ENCODE data around the gene UBE3D.

The UBE3D gene

DNA sequence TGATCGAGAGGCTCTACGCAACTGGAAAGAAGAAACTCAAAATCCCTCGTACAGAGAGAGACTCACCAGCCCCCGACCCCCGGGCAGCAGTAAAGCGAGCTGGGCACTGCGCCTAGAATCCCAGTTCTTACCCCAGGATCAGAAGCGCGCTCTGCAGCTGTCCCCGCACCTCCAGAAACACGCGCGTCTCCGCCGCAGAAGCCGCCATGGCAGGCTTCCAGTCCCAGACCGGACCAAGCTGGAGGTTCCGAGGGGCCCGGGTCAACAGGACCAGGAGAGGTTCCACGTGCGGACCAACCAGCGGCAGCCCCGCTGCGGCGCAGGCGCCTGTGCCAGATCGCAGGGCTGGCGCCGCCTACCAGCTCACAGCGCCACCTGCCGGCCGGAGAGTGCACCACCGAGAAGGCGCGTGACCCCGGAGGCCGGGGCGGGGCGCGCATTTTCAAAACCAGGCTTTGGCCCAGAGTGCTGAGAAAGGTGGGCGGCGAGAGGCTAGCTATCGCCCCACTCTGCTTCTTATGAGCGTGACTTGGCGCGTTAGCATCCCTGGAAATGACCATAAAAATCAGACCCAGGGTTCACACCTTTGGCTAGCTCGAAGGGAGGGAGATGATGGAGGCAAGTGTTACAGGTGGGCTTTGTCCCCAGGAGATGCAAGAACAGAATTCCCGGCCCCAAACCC is at the start of gene UBE3D:
TSS of gene UBE3D (minus strand) at position 331 of the 682 bp plus-strand sequence. CDS start at position 208, 123 bp downstream.
- DNase-seq (ENCODE audit: low read depth), result peak; percentile 98

DNA sequence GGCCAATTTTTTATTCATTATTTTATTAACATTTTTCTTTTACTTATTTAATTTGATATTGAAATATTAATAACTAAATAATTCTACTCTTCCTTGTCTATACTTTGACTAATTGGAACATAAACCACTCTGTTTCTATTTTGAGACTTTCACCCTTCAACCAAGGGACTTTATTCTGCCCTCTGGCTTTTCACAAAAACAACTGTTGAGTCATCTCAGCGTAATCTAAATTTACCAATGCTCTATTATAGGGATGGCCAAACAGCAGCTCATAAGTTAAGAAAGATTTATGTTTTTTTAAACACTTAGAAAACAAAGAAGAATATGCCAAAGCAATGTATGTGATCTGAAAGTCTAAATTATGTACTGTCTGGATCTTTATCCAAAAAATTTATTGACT is 48.5 kb upstream of the UBE3D start:
- no peak for DNase-seq (ENCODE audit: low read depth)

- DNase-seq (ENCODE audit: low read depth), result no peak
Measured at GRCh38 chr6:83113258-83113657, 47.6 kb upstream of the UBE3D start.

DNA sequence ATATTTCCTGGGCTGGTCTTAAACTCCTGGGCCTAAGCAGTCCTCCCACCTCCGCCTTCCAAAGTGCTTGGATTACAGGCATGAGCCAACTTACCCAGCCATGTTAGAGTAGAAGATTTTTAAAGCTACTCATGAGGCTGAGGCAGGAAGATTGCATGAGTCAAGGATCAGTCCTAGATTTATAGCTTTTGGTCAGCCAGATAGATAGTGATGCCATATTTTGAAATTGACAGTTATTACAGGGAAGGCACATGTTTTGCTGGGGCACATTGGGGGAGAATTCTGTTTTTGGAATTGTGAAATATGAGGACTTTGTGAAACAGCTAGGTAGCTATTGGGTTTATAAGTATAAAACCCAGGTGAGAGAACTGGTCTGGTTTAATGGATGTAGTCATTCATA is 42.7 kb upstream of the UBE3D start:
- no peak for DNase-seq (ENCODE audit: low read depth)

GRCh38 chr6:83098589-83098988 is 32.9 kb upstream of the UBE3D start:
- no peak for DNase-seq (ENCODE audit: low read depth)

- DNase-seq (ENCODE audit: low read depth), result no peak
Measured at GRCh38 chr6:83097675-83098074, 32.0 kb upstream of the UBE3D start.

DNA sequence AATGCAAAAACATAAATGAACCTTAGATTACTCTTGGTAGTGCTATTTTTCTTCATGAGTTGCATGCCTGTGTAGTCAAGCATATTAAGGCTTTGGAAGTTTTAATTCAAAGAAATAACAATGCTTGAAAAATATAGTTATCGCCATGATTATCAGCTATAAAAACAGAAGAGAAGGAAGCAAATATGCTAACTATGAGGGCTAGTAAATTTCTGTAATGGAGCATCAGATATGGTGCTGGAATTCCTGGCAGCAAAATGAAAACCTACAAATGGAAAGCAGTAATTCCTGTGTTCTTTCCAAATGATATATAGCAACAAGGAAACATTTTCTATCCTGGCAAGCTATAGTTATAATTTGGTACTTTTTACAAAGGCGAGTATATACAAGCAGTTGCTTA is 31.6 kb upstream of the UBE3D start:
- no peak for DNase-seq (ENCODE audit: low read depth)

- DNase-seq (ENCODE audit: low read depth), result no peak
Measured at GRCh38 chr6:83096791-83097190, 31.1 kb upstream of the UBE3D start.

- no peak for DNase-seq (ENCODE audit: low read depth)
Measured at GRCh38 chr6:83092756-83093399, 27.2 kb upstream of the UBE3D start.

DNA sequence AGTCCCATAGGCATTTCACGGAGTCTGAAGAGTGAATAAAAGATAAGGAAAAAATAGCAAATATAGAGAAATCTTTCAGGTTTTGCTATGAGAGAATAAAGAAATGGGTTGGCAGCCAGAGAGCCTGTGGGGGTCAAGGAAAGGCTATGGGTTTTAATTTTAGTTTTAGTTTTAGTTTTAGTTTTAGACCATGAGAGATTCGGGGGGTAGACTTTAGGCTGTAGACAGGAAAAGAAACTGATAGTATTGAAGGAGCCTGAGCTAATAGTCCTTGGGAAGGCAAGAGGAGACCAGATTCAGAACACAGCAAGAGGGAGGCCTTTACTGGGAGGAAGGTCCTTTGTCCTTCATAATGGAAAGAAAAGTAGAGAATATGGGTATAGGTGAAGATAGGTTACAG is 21.1 kb upstream of the UBE3D start:
- no peak for DNase-seq (ENCODE audit: low read depth)

- no peak for DNase-seq (ENCODE audit: low read depth)
Measured at GRCh38 chr6:83083476-83083875, 17.8 kb upstream of the UBE3D start.

GRCh38 chr6:83073615-83074014 is 8.0 kb upstream of the UBE3D start:
- DNase-seq (ENCODE audit: low read depth), result no peak

DNA sequence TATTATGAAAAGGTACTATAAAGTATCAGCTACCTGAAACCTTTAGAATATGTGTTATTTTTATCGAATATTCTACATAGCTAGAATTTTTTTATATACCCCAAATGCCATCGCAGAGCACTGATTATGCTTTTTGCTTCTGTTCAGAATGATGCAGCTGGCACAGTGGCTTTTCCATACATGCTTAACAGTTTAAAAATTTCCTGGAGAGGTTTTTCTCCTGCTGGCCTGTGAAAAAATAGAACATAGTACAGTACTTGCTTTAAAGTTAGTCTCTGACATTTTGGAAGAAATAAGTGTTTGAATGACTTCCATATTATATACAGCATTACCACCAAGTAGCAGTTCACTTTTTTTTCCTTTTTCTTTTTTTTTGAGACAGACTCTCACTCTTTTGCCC is 7.1 kb upstream of the UBE3D start:
- no peak for DNase-seq (ENCODE audit: low read depth)

DNA sequence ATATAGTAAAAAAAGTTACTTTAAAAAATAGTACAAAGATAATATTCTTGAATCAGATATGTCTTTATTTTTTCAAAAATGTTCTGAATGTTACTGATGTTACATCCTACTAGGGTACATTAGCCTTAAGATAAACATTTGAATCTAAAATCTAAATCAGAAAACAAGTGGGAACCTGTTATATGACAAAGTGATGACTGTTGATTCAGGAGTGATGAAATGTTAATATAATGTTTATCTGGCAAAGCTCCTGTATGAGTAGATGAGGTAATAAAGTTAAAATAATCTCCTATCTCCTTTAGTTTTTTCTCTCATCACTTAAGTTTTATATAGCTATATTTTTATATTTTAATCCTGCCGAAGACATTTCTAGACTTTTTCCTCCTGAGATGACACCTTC is 6.1 kb upstream of the UBE3D start:
- DNase-seq (ENCODE audit: low read depth), result no peak

DNA sequence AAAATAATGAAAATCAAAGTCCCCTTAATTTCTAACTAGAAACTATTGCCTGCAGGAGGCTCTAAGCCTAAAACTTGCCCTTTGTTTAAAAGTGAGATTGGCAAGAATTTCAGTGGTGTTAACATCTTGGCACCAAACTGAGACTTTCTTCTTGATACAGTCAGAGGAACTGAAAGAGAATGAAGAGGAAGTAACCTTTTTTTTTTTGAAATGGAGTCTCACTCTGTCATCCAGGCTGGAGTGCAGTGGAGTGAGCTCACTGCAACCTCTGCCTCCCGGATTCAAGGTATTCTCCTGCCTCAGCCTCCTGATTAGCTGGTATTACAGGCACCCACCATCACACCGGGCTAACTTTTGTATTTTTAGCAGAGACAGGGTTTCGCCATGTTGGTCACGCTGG is 5.4 kb upstream of the UBE3D start:
- no peak for DNase-seq (ENCODE audit: low read depth)

- DNase-seq (ENCODE audit: low read depth), result no peak
Measured at GRCh38 chr6:83069633-83070032, 4.0 kb upstream of the UBE3D start.

DNA sequence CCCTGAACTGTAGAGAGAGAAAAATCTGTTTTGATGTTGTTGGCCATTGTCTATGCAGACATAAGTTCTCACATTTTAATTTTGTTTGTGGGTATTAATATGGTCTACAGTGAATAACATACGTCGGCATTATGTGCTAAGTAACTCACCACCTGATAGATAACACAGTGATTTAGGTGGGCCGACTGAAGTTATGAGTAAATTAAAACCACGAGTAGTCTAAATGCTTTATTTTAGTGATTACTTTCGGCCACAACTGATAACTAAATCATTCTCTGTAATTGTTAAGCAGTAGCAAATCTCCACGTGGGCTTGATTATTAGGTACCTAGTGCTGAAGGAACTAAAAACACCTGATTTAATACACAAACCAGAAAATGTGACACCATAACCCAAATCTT is 3.0 kb upstream of the UBE3D start:
- no peak for DNase-seq (ENCODE audit: low read depth)

GRCh38 chr6:83067448-83068439 is 2.1 kb upstream of the UBE3D start, which contains the start of gene DOP1A:
Gene DOP1A, plus strand, starts transcription at chr6:83067671. Its CDS starts 29,307 bp downstream, at chr6:83096978.
- peak; percentile 93 for DNase-seq (ENCODE audit: low read depth)

DNA sequence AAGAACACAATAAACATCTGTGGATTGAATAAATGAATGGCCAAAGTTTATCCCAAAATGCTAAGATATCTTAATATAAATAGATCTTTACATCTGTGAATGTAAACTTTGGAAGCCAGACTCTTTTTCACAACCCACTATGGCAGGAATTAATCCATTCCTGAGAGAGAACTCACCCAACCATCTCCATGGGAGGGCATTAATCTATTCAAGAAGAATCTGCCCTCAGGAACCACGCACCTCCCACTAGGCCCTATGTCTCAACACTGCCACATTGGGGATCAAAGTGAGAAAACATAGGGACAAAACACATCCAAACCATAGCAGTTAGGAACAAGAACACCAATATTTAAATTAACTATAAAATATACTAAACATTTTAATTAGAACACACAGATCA is 3.4 kb downstream of the UBE3D start:
- no peak for DNase-seq (ENCODE audit: low read depth)

DNA sequence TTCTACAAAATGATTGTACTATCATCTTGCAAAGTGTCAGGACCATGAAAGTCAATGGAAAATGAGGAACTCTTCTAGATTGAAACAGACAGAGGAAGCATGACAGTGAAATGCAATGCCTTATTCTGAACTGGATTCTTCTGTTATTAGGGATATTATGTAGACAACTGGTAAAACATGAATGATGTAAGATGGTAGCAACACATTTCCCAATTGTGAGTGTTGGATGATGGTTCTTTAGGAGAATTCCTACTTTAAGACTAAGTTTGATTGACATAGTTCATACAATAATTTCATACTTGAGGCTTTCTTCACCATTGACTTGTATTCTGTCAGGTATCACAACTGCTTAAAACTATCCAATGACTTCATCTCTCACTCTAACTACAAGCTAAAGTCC is 4.5 kb downstream of the UBE3D start:
- DNase-seq (ENCODE audit: low read depth), result no peak

DNA sequence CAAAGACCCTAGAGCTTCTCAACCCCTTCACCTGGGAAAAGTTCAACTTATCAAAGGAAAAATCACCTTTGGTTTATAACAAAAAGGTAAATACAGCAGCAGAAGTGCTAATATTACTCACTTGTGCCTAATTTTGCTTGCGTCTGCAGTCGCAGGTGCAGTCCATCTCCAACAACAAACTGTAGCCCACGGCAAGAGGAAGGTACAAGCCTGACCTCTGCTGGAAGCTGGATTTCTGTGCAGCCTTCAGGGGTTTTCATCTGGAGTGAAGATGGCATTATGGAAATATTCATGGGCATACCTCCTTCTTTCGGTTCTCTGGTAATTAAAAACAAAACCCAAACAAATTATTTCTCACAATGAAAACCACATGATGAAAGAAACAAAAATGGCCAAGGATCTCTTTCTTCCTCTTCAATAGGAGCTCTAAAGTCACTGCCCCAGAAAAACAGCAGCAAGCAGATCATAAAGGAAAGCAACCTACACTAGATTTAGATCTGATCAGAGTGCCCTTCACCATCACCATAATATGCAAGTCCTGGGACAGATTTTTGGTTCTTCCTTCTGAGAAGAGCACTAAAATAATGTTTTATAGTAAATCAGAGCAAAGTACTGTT is 7.8 kb downstream of the UBE3D start:
- no peak for DNase-seq (ENCODE audit: low read depth)

GRCh38 chr6:83055366-83055964 is 10.2 kb downstream of the UBE3D start:
- DNase-seq (ENCODE audit: low read depth), result no peak

Data from stimulated activated CD8-positive, alpha-beta memory T cell treated with anti-CD3 and anti-CD28 coated beads, Interleukin-15, amount 100 ng/mL, for 24 hours (primary cell).